GM18505 (cell line): ENCODE data around the gene ELP2.

Experiments
- ATAC-seq: cut with Tn5 transposase; IDR thresholded peaks from one replicate; pipeline ENCODE4 v1.9.1; 2021; ENCODE audit not compliant: unreplicated experiment
- POLR2A ChIP-seq: IDR thresholded peaks from 4 replicates; pipeline ENCODE4 v1.6.1; 2011; ENCODE audit warnings: borderline replicate concordance; ENCODE audit not compliant: insufficient read depth, insufficient read length; ENCODE audit errors: extremely low read depth

Gene ELP2

GRCh38 chr18:36185157-36185556, 55.5 kb downstream of the ELP2 start:
- no peak for ATAC-seq
- TF ChIP-seq POLR2A = no peak

- no peak for TF ChIP-seq POLR2A
- ATAC-seq = no peak
Measured at GRCh38 chr18:36185901-36186460, 56.3 kb downstream of the ELP2 start.

GRCh38 chr18:36186461-36187192, 56.9 kb downstream of the ELP2 start:
- ATAC-seq = no peak
- TF ChIP-seq POLR2A = no peak

DNA sequence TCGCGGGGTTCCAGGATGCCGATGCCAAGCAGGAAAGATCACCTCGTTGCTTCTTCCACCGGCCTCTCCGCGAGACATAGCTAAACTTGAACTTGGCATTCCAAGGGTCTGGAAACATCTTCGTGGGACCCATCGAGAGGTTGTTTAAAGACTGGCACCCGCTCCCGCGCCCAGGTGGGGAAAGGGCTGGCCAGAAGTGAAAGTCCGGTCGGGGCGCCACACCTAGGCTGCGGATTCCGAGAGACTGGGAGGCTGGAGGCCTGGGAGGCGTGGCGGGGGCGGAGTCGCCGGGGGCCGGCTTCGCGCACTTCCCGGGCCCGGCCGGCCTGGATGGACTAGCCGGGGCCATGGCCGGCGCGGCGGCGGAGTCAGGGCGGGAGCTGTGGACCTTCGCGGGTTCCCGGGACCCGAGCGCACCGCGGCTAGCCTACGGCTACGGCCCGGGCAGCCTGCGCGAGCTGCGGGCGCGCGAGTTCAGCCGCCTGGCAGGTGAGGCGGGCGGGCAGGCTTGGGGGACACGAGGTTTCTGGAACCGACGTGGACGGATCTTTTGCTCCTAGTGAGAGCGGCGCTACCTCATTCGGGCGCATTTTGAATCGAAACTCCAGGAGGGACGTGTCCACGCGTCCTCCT, 57.6 kb downstream of the ELP2 start, which contains the start of gene MOCOS:
Gene MOCOS, plus strand, starts transcription at position 305 of the 633 bp plus-strand sequence. Its CDS starts 43 bp downstream, at position 348.
- TF ChIP-seq POLR2A = no peak
- ATAC-seq = no peak

DNA sequence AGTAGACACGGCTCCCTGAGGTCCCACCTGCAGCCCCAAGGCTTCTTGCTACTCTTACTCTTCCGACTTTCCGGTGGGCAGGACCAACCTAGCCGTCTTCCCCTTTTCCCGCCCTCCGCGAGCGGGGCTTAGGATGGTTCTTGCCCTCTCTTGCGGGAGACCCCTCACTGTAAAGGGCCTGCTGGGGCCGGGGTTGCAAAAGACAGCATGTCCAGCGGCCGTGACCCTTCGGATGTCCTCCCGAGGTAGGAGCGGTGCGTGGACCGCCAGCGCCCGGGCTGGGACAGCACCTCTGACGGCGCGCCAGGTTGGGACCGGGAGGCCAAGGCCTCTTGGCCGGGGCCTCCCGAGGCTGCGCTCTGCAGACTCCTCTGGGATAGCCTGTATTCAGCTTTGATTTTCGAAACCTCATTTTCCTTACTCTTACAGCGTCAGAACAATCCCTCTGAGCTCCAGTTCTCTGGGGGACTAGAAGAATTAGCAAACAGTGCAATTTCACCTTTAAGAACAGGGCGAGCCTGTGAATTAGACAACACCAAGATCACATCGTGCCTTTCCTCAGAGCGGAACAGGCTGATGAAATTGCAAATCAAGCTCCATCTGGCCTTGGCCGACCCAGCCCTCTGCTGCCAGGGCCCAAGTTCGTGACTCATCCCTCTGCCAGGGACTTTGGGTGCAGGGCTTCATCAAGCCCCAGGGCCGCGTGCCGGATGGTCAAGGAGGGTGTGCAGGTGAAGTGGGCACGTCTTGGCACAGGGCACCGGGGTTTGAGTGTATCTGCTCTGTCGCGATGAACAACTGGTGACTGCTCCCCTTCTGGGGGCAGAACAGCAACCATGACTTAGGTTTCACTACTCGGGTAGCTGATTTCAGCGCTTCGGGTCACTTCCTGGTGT, 58.4 kb downstream of the ELP2 start:
- no peak for ATAC-seq
- no peak for TF ChIP-seq POLR2A

- TF ChIP-seq POLR2A = no peak
- no peak for ATAC-seq
Measured at GRCh38 chr18:36188916-36189315, 59.2 kb downstream of the ELP2 start.

- no peak for TF ChIP-seq POLR2A
- ATAC-seq = no peak
Measured at GRCh38 chr18:36189486-36189885, 59.8 kb downstream of the ELP2 start.

DNA sequence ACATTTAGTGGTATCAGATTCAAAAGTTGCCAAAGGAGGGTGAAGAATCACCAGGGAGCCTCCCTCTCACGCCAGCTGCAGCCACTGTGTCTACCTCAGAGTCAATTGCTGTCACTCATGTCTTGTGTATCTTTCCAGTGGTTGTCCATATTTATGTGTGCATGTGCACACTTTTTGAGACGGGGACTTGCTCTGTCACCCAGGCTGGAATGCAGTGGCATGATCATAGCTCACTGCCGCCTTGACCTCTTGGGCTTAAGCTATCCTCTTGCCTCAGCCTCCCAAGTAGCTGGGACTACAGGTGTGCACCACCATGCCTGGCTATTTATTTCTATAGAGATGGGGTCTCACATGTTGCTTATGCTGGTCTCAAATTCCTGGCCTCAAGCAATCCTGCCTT, 61.6 kb downstream of the ELP2 start:
- no peak for ATAC-seq
- no peak for TF ChIP-seq POLR2A

DNA sequence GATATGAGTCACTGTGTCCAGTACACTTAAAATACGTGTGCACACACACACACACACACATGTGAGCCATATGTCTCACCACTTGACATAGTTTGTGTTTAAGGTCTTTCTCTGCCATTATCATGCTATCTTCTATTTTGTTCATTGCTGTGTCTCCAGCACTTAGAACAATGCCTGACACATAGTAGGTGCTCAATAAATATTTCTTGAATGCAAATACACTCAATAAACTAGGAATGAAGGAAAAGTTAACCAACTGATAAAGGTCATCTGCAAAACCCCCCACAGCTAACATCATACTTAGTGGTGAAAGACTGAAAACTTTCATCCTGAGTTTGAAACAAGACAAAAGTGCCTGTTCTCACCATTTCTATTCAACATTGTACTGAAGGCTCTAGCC, 62.0 kb downstream of the ELP2 start:
- no peak for ATAC-seq
- no peak for TF ChIP-seq POLR2A

- no peak for ATAC-seq
- no peak for TF ChIP-seq POLR2A
Measured at GRCh38 chr18:36194600-36195315, 65.1 kb downstream of the ELP2 start.

DNA sequence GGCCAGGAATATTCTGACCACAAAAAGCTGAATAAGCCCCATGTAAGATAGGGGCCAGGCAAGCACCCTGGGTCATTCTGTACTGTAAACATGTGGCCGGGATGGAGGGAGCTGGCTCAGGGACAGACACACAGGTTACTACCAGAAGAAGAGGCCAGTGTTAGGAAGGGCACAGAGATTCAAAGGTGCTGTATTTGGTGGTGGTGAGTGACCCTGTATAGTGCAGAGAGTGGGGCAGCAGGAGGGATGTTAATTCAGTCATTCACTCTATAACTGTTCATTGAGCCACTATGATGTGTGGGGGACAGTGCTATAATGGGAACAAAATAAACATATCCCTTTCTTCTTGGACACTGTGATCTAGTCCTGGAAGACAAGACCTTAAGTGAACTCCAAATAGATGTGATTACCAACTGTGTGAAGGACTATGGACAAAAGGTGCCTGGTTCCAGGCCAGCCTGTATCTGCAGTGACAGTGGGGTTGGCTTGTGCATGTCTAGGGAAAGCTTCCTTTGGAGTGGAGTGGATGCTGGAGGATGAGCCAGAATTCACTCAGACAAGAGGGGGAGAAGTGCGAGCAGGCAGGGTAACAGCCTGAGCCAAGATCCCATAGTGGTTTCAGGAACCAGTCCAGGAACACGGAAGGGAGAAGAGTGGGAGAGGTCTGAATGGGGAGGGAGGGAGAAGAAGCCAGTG, 65.9 kb downstream of the ELP2 start:
- ATAC-seq = no peak
- TF ChIP-seq POLR2A = no peak
